Endodermal cell (in vitro differentiated cells): ENCODE measurements around the gene GGA1. TPM values are rescaled to one million over a fixed set of nuclear protein-coding genes. Genes with fewer than 3 reads are reported as not detected.

Experiments used
- DNase-seq: peaks from one replicate; pipeline ENCODE4 v3.0.0-alpha.2; 2017
- H3K27ac ChIP-seq: 2 replicates; pipeline ENCODE4 v1.5.1; 2013; ENCODE audit warnings: mild to moderate bottlenecking, low read depth, low read length, moderate library complexity
- H3K27me3 ChIP-seq: 2 replicates; pipeline ENCODE4 v1.6.1; 2013; ENCODE audit warnings: mild to moderate bottlenecking, low read length, moderate library complexity; ENCODE audit not compliant: insufficient read depth, control insufficient read depth, poor library complexity, severe bottlenecking
- H3K36me3 ChIP-seq: 2 replicates; pipeline ENCODE4 v1.7.0; 2013; ENCODE audit warnings: mild to moderate bottlenecking, low read length, moderate library complexity; ENCODE audit not compliant: control insufficient read depth, insufficient read depth
- H3K4me1 ChIP-seq: one replicate; pipeline ENCODE4 v1.7.0; 2013; ENCODE audit warnings: low read length; ENCODE audit not compliant: control insufficient read depth, insufficient read depth
- H3K4me3 ChIP-seq: 2 replicates; pipeline ENCODE4 v1.5.1; 2013; ENCODE audit warnings: mild to moderate bottlenecking, low read length, moderate library complexity
- H3K9ac ChIP-seq: 2 replicates; pipeline ENCODE4 v1.6.1; 2013; ENCODE audit warnings: mild to moderate bottlenecking, low read length, moderate library complexity; ENCODE audit not compliant: poor library complexity, severe bottlenecking; ENCODE audit errors: extremely low read depth
- H3K9me3 ChIP-seq: 2 replicates; pipeline ENCODE4 v1.6.1; 2013; ENCODE audit warnings: mild to moderate bottlenecking, low read length, moderate library complexity; ENCODE audit not compliant: control insufficient read depth
- H3K27ac Mint-ChIP-seq: 2 replicates; pipeline ENCODE4 v1.8.0; 2020; ENCODE audit warnings: mixed read lengths
- H3K27me3 Mint-ChIP-seq: 2 replicates; pipeline ENCODE4 v1.8.0; 2021; ENCODE audit warnings: mild to moderate bottlenecking, mixed read lengths; ENCODE audit not compliant: insufficient read depth
- H3K36me3 Mint-ChIP-seq: 2 replicates; pipeline ENCODE4 v1.8.0; 2020; ENCODE audit warnings: low read depth, mixed read lengths
- H3K4me1 Mint-ChIP-seq: 2 replicates; pipeline ENCODE4 v1.8.0; 2020; ENCODE audit warnings: mixed read lengths
- H3K4me3 Mint-ChIP-seq: 2 replicates; pipeline ENCODE4 v1.8.0; 2020; ENCODE audit warnings: mild to moderate bottlenecking, moderate library complexity, mixed read lengths
- H3K9me3 Mint-ChIP-seq: 2 replicates; pipeline ENCODE4 v1.8.0; 2020; ENCODE audit warnings: mild to moderate bottlenecking, mixed read lengths
- WGBS, 2 experiments: methylation state at CpG; one replicate each; pipeline versions ENCODE4 v1.1.5 to v1.1.7; 2013; ENCODE audit warnings: missing lambda C conversion rate in 2 of 2, mixed read lengths in 1 of 2; ENCODE audit not compliant: insufficient coverage in 1 of 2, insufficient read length in 1 of 2; 5-methylcytosine and 5-hydroxymethylcytosine counted together
- total RNA-seq, 2 donors: library from RNA; stranded (reverse); fragmentation: NEBNext Ultra II Directional in 1 of 2; extraction: Animal tissue kit (Norgen Biotek cat#: 25700) in 1 of 2; gene quantifications; 2 replicates in 1 of 2; 3 replicates in 1 of 2; pipeline ENCODE4 v1.2.1, GENCODE V29; 2021
- TF ChIP-seq, protein P1 (sequence below): fragments of 200-600 bp; sonication (generic); conservative IDR thresholded peaks from 2 replicates; pipeline ENCODE4 v1.5.0; 2021; ENCODE audit warnings: antibody characterized with exemption, mild to moderate bottlenecking

The GGA1 gene
- total RNA-seq, 2 donors from 2014 or later: 87.5 TPM

DNA sequence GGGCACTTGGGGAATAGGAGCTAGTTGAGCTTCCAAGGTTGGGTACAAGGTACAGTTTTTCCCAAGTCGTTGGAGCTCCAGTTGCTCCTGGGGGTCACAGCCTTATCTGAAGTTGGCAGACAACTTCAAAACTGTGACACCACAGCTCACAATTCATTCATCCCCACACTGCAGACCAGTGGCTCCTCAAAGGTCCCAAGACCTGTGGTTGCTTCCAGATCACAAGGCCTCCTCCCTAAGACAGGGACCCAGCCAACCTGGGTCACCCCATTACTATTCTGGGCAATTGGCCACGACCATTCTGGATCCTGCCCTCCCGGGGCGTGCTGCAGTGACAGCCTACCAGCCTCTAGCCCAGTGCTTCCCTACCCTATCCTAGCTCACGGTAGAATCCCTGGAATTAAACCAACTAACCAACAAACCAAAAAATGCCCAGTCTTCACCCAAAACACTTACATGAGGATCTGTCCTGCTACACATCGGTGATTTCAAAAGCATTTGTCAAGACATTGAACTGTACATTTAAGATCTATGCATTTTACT, 49.0 kb downstream of the GGA1 start:
- DNase-seq: no peak

DNA sequence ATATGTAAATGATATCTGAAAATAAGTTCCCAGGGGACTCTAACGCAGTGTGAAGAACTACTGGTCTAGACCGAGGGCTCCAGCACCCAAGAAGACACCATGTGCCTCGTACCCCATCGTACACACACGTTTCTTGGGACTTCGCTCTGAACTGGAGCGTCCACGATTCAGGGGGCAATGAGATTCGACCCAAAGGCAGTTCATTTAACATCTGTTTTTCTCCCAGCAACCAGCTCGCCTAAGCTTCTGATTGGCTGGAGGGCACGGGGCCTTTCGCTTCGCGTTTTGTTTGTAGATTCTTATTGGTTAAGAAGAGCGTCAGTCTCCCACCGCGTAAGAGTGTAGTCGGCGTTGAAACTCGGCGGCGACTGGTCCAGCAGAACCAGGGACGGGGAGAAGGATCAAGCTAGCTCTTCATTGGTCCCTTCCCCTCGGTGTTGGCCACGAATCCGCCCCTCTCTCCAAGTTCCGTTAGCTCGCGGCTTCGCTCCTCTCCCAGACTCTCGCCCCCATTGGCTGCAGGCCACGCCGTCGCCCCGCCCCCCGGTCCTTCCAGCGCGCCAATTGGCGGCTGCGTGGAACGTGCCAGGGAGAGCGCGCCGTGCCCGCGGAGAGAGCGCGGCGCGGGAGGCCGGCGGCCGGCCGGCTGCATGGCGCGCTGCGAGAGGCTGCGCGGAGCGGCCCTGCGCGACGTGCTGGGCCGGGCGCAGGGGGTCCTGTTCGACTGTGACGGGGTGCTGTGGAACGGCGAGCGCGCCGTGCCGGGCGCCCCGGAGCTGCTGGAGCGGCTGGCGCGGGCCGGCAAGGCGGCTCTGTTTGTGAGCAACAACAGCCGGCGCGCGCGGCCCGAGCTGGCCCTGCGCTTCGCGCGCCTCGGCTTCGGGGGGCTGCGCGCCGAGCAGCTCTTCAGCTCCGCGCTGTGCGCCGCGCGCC, 49.8 kb downstream of the GGA1 start, which contains the start of gene PDXP:
PDXP (plus strand) TSS at position 591 of the 933 bp plus-strand sequence; CDS start at position 651, 60 bp downstream.
- no peaks in the 10 kb centered on the region for H3K27me3 ChIP-seq
- peak within 1 kb of the TSS; percentile 76 for H3K4me3 Mint-ChIP-seq
- H3K4me3 ChIP-seq: peak within 1 kb of the TSS; percentile 85
- no peaks in the 10 kb centered on the region for H3K9me3 Mint-ChIP-seq
- peaks cover 6% of the 10 kb centered on the region for H3K4me1 ChIP-seq
- TF ChIP-seq, protein P1, sequence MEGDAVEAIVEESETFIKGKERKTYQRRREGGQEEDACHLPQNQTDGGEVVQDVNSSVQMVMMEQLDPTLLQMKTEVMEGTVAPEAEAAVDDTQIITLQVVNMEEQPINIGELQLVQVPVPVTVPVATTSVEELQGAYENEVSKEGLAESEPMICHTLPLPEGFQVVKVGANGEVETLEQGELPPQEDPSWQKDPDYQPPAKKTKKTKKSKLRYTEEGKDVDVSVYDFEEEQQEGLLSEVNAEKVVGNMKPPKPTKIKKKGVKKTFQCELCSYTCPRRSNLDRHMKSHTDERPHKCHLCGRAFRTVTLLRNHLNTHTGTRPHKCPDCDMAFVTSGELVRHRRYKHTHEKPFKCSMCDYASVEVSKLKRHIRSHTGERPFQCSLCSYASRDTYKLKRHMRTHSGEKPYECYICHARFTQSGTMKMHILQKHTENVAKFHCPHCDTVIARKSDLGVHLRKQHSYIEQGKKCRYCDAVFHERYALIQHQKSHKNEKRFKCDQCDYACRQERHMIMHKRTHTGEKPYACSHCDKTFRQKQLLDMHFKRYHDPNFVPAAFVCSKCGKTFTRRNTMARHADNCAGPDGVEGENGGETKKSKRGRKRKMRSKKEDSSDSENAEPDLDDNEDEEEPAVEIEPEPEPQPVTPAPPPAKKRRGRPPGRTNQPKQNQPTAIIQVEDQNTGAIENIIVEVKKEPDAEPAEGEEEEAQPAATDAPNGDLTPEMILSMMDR: no peak
- H3K9ac ChIP-seq: peak within 1 kb of the TSS; percentile 34
- no peaks in the 10 kb centered on the region for H3K27me3 Mint-ChIP-seq
- peaks cover 28% of the 10 kb centered on the region for H3K4me1 Mint-ChIP-seq
- H3K9me3 ChIP-seq: no peaks in the 10 kb centered on the region
- peak; percentile 99 for DNase-seq
- peak within 1 kb of the TSS; percentile 95 for H3K27ac Mint-ChIP-seq
- WGBS, 2 experiments: 0 to 1% methylated on average over 16 to 101 of the region's 101 CpGs
- H3K36me3 ChIP-seq: peaks cover under 1% of the 10 kb centered on the region
- peaks cover 6% of the 10 kb centered on the region for H3K36me3 Mint-ChIP-seq
- H3K27ac ChIP-seq: peak within 1 kb of the TSS; percentile 55

More for the DNA sequence above, 49.0 kb downstream of the GGA1 start:
- Mint-ChIP-seq H3K4me3 (peak overlapping the region; percentile 76), H3K9me3 (no peaks in the 10 kb centered on the region), H3K36me3 (peaks cover 13% of the 10 kb centered on the region), H3K27ac (peak overlapping the region; percentile 95), H3K27me3 (no peaks in the 10 kb centered on the region), H3K4me1 (peaks cover 28% of the 10 kb centered on the region)
- Histone ChIP-seq H3K4me3 (peak overlapping the region; percentile 85), H3K36me3 (no peaks in the 10 kb centered on the region), H3K9me3 (no peaks in the 10 kb centered on the region), H3K9ac (peak overlapping the region; percentile 17), H3K27ac (peak overlapping the region; percentile 14), H3K27me3 (no peaks in the 10 kb centered on the region), H3K4me1 (peaks cover 6% of the 10 kb centered on the region)
- 14 to 16% methylated on average over 4 to 6 of the region's 6 CpGs for WGBS, 2 experiments
- TF ChIP-seq, protein P1: no peak

DNA sequence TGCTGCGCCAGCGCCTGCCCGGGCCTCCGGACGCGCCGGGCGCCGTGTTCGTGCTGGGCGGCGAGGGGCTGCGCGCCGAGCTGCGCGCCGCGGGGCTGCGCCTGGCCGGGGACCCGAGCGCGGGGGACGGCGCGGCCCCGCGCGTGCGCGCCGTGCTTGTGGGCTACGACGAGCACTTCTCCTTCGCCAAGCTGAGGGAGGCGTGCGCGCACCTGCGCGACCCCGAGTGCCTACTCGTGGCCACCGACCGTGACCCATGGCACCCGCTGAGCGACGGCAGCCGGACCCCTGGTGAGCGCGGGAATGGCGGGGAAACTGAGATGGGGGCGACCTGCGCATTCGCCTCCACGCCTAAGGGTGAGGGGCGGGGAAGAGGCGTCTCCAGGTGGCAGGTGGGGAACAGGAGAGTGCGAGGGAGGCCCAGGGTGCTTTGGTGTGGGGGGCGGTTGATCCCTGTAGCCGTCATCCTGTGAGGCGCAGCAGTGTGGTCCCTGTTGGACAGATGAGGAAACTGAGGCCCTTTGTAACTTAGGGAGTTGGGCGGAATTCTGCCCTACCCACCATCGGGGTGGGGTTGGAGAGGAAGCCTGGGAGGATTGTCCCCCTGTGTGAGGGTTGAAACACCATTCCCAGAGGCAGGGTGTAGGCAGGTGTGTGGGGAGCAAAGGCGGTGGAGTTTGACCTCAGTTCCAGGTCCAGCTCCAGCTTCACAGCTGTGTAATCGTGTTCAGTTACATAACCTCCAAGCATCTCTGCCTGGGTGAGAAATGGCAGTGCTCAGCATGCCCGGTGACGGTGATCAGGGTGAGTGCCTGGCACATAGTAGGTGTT, 50.6 kb downstream of the GGA1 start:
- Histone ChIP-seq H3K36me3 (peaks cover 3% of the 10 kb centered on the region), H3K27ac (no peak overlapping the region), H3K9me3 (no peaks in the 10 kb centered on the region), H3K4me3 (peak overlapping the region; percentile 77), H3K9ac (peak overlapping the region; percentile 34), H3K4me1 (peaks cover 6% of the 10 kb centered on the region), H3K27me3 (no peaks in the 10 kb centered on the region)
- peaks cover 2% of the 10 kb centered on the region for H3K36me3 Mint-ChIP-seq
- H3K27ac Mint-ChIP-seq: peak overlapping the region; percentile 44
- TF ChIP-seq, protein P1: no peak
- 6 to 33% methylated on average over 6 to 68 of the region's 68 CpGs for WGBS, 2 experiments
- peaks cover 28% of the 10 kb centered on the region for H3K4me1 Mint-ChIP-seq
- H3K9me3 Mint-ChIP-seq: no peaks in the 10 kb centered on the region
- H3K4me3 Mint-ChIP-seq: peak overlapping the region; percentile 76
- no peak for DNase-seq
- H3K27me3 Mint-ChIP-seq: no peaks in the 10 kb centered on the region
